ENCODE measurements around the gene CMPK1. TPM values are rescaled to one million over a fixed set of nuclear protein-coding genes. Genes with fewer than 3 reads are reported as not detected.

CMPK1 gene
- total RNA-seq, 4 donors from 2014 or later, result 106 to 164 (median 115) TPM

GRCh38 chr1:47418681-47419325 is 85.2 kb downstream of the CMPK1 start:
- H3K4me3 ChIP-seq, result no peak overlapping the region
- ATAC-seq, result no peak
- H3K9me3 ChIP-seq, result no peaks in the 10 kb centered on the region
- H3K27me3 ChIP-seq, result peaks cover 81% of the 10 kb centered on the region
- 86 to 94% methylated on average over 2 to 3 of the region's 6 CpGs for WGBS, 2 donors (ENCODE audit: low coverage in 1 of 2)
- H3K27ac ChIP-seq, result no peak overlapping the region
- TF ChIP-seq POLR2A (IDR thresholded peaks at IDR 0.05) (no peak), EP300 (IDR thresholded peaks at IDR 0.05) (no peak)
- no peaks in the 10 kb centered on the region for H3K36me3 ChIP-seq
- peaks cover 0 to 13% (median 0%) of the 10 kb centered on the region in 3 donors for H3K4me1 ChIP-seq

- H3K4me1 ChIP-seq, result peaks cover 0 to 13% (median 0%) of the 10 kb centered on the region in 3 donors
- H3K9me3 ChIP-seq, result no peaks in the 10 kb centered on the region
- 73 to 92% methylated on average over 3 to 4 of the region's 4 CpGs for WGBS, 2 donors (ENCODE audit: low coverage in 1 of 2)
- no peak for TF ChIP-seq CTCF (IDR thresholded peaks at IDR 0.05)
- H3K27ac ChIP-seq, result no peak overlapping the region
- ATAC-seq, result no peak
- peaks cover 81% of the 10 kb centered on the region for H3K27me3 ChIP-seq
- H3K4me3 ChIP-seq, result no peak overlapping the region
- H3K36me3 ChIP-seq, result no peaks in the 10 kb centered on the region
Measured at GRCh38 chr1:47420547-47420946, 87.0 kb downstream of the CMPK1 start.

GRCh38 chr1:47423872-47424271 is 90.3 kb downstream of the CMPK1 start:
- no peak for TF ChIP-seq CTCF (IDR thresholded peaks at IDR 0.05)
- TF ChIP-seq EP300 (IDR thresholded peaks at IDR 0.05), result no peak
- TF ChIP-seq POLR2AphosphoS5 (IDR thresholded peaks at IDR 0.05), result no peak
- TF ChIP-seq POLR2A (IDR thresholded peaks at IDR 0.05), result no peak
- Histone ChIP-seq H3K9me3 (no peaks in the 10 kb centered on the region), H3K27me3 (peaks cover 79% of the 10 kb centered on the region), H3K27ac (no peak overlapping the region), H3K4me1 (no peaks in the 10 kb centered on the region), H3K4me3 (no peak overlapping the region), H3K36me3 (no peaks in the 10 kb centered on the region)
- no peak for ATAC-seq
- WGBS, 2 donors (ENCODE audit: low coverage in 1 of 2), result 33 to 45% methylated on average over 2 of the region's 2 CpGs

GRCh38 chr1:47424336-47424982 is 90.9 kb downstream of the CMPK1 start:
- 0 to 7% methylated on average over 2 to 6 of the region's 6 CpGs for WGBS, 2 donors (ENCODE audit: low coverage in 1 of 2)
- no peaks in the 10 kb centered on the region for H3K9me3 ChIP-seq
- no peak overlapping the region for H3K27ac ChIP-seq
- H3K4me1 ChIP-seq, result no peaks in the 10 kb centered on the region
- ATAC-seq, result no peak
- H3K36me3 ChIP-seq, result no peaks in the 10 kb centered on the region
- H3K4me3 ChIP-seq, result no peak overlapping the region
- H3K27me3 ChIP-seq, result peaks cover 79% of the 10 kb centered on the region
- no peak for TF ChIP-seq POLR2AphosphoS5 (IDR thresholded peaks at IDR 0.05)
- TF ChIP-seq POLR2A (IDR thresholded peaks at IDR 0.05), result no peak
- TF ChIP-seq CTCF (IDR thresholded peaks at IDR 0.05), result peak in 3 of 4 experiments; percentile 56 to 71 (median 61)

Other genes starting within 250 kb of the CMPK1 start
- under 1 TPM in 1 of 4 donors, not detected in 3; 0.27 TPM for gene CYP4A22, start 196.3 kb upstream of the CMPK1 start, total RNA-seq
- gene PDZK1IP1, start 143.8 kb upstream of the CMPK1 start, total RNA-seq, result 10 to 100 TPM in 1 of 4 donors, under 1 TPM in 1, not detected in 2; 0.78 to 13.0 TPM
- 1 to 10 TPM; 3.0 to 4.2 (median 3.6) TPM for gene TAL1, start 101.6 kb upstream of the CMPK1 start, total RNA-seq
- gene STIL, start 19.6 kb upstream of the CMPK1 start, total RNA-seq, result 1 to 10 TPM in 1 of 4 donors, under 1 TPM in 3; 0.40 to 2.5 (median 0.83) TPM
- gene FOXE3, start 82.5 kb downstream of the CMPK1 start, total RNA-seq, result not detected
- gene FOXD2, start 104.3 kb downstream of the CMPK1 start, total RNA-seq, result under 1 TPM; 0.04 to 0.81 (median 0.57) TPM

All from gastroesophageal sphincter (tissue), 4 donors.